ENCODE measurements around the gene RFESD. TPM values are rescaled to one million over a fixed set of nuclear protein-coding genes. Genes with fewer than 3 reads are reported as not detected.

Gene RFESD
- total RNA-seq, 4 donors from 2014 or later: 0.89 to 2.6 (median 1.8) TPM

- no peak overlapping the region for H3K4me3 ChIP-seq
- no peaks in the 10 kb centered on the region for H3K36me3 ChIP-seq
- H3K9me3 ChIP-seq: no peaks in the 10 kb centered on the region
- no peak for TF ChIP-seq POLR2A (IDR thresholded peaks at IDR 0.05)
- TF ChIP-seq EP300 (IDR thresholded peaks at IDR 0.05): no peak
- TF ChIP-seq CTCF (IDR thresholded peaks at IDR 0.05): no peak
- TF ChIP-seq POLR2AphosphoS5 (IDR thresholded peaks at IDR 0.05): no peak
- 96% methylated on average over 2 of the region's 2 CpGs; no CpG with 5 or more reads in 1 of the 2 donors for WGBS, 2 donors (ENCODE audit: low coverage in 1 of 2)
- H3K27ac ChIP-seq: no peak overlapping the region
- peaks cover 0 to 22% (median 16%) of the 10 kb centered on the region in 3 donors for H3K4me1 ChIP-seq
- ATAC-seq: no peak
- H3K27me3 ChIP-seq: peaks cover 22% of the 10 kb centered on the region
These were observed 22.2 kb upstream of the RFESD start for GRCh38 chr5:95624368-95624767.

GRCh38 chr5:95626701-95627100 is 19.9 kb upstream of the RFESD start:
- H3K36me3 ChIP-seq: no peaks in the 10 kb centered on the region
- no peaks in the 10 kb centered on the region for H3K27me3 ChIP-seq
- H3K4me1 ChIP-seq: peaks cover 0 to 8% (median 3%) of the 10 kb centered on the region in 3 donors
- H3K4me3 ChIP-seq: no peak overlapping the region
- no peak for TF ChIP-seq CTCF (IDR thresholded peaks at IDR 0.05)
- TF ChIP-seq POLR2AphosphoS5 (IDR thresholded peaks at IDR 0.05): no peak
- TF ChIP-seq POLR2A (IDR thresholded peaks at IDR 0.05): no peak
- no peak for TF ChIP-seq EP300 (IDR thresholded peaks at IDR 0.05)
- no peaks in the 10 kb centered on the region for H3K9me3 ChIP-seq
- 83 to 100% methylated on average over 1 of the region's 1 CpG for WGBS, 2 donors (ENCODE audit: low coverage in 1 of 2)
- no peak overlapping the region for H3K27ac ChIP-seq
- ATAC-seq: peak; percentile 28

- Histone ChIP-seq H3K9me3 (no peaks in the 10 kb centered on the region), H3K4me1 (peaks cover 0 to 9% (median 3%) of the 10 kb centered on the region in 3 donors), H3K36me3 (no peaks in the 10 kb centered on the region), H3K4me3 (no peak overlapping the region), H3K27ac (no peak overlapping the region), H3K27me3 (no peaks in the 10 kb centered on the region)
- WGBS, 2 donors (ENCODE audit: low coverage in 1 of 2): 79 to 94% methylated on average over 3 to 4 of the region's 4 CpGs
- no peak for ATAC-seq
- TF ChIP-seq POLR2AphosphoS5 (IDR thresholded peaks at IDR 0.05): no peak
- no peak for TF ChIP-seq POLR2A (IDR thresholded peaks at IDR 0.05)
- TF ChIP-seq EP300 (IDR thresholded peaks at IDR 0.05): no peak
- TF ChIP-seq CTCF (IDR thresholded peaks at IDR 0.05): no peak
These were observed 18.4 kb upstream of the RFESD start for GRCh38 chr5:95627971-95628810.

- Histone ChIP-seq H3K36me3 (no peaks in the 10 kb centered on the region), H3K4me3 (no peak overlapping the region), H3K9me3 (no peaks in the 10 kb centered on the region), H3K27me3 (no peaks in the 10 kb centered on the region), H3K4me1 (peaks cover 0 to 9% (median 3%) of the 10 kb centered on the region in 3 donors), H3K27ac (no peak overlapping the region)
- TF ChIP-seq POLR2AphosphoS5 (IDR thresholded peaks at IDR 0.05) (no peak), EP300 (IDR thresholded peaks at IDR 0.05) (no peak), CTCF (IDR thresholded peaks at IDR 0.05) (no peak), POLR2A (IDR thresholded peaks at IDR 0.05) (no peak)
- WGBS, 2 donors (ENCODE audit: low coverage in 1 of 2): no CpG with 5 or more reads among the region's 1 CpG
- no peak for ATAC-seq
These were observed 17.6 kb upstream of the RFESD start for GRCh38 chr5:95628933-95629332.
